Thyroid gland (tissue), 4 donors: Measurements from ENCODE around the gene MICAL3.

Experiments
- POLR2A ChIP-seq, 2 donors: fragments of 450-650 bp; IDR thresholded peaks; one replicate each; pipeline ENCODE4 v1.6.1; 2017; ENCODE audit warnings: antibody characterized with exemption in 2 of 2, mild to moderate bottlenecking in 2 of 2, moderate library complexity in 1 of 2
- TF ChIP-seq, protein P1 (sequence below), 6 experiments: fragments of 200-600 bp in 3 of 6; fragments of 450-650 bp in 3 of 6; sonication (generic) in 3 of 6; IDR thresholded peaks; one replicate each; pipeline ENCODE4 v1.5.1; 2016 to 2019; ENCODE audit warnings: antibody characterized with exemption in 6 of 6, mild to moderate bottlenecking in 2 of 6, inconsistent platforms in 1 of 6, moderate library complexity in 1 of 6

DNA sequence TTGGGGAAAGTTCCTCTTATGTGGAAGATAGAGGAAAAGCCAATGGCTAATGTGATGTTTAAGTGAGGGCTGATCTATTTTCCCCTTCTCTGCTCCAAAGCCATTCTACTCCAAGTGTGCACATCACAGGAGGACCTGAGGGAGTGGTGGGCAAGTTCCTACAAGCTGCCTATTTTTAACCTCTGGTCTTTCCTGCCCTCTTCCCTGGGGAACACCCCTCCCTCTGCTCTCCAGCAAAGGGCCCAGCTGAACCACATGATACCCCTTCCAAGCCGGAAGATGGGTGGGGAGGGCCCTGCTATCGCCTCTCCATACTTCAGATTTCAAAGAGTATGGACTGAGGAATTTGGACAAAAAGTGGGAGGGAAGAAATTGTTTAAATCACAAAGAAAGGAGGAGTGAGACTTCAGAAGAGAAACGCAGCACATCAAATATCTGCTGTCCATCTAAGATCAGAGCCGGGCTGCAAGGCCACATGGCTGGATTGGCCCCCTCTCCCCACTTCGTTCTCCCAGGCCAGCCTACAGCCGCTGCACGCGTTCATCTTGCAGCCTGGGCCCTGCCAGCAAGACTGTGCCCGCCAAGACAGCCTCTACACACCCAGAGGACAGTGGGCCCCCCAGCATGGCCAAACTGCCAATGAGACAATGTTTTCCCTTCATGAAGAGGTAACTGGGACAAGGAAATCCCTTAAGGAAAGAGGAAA is 77.5 kb downstream of the MICAL3 start:
- TF ChIP-seq, protein P1, sequence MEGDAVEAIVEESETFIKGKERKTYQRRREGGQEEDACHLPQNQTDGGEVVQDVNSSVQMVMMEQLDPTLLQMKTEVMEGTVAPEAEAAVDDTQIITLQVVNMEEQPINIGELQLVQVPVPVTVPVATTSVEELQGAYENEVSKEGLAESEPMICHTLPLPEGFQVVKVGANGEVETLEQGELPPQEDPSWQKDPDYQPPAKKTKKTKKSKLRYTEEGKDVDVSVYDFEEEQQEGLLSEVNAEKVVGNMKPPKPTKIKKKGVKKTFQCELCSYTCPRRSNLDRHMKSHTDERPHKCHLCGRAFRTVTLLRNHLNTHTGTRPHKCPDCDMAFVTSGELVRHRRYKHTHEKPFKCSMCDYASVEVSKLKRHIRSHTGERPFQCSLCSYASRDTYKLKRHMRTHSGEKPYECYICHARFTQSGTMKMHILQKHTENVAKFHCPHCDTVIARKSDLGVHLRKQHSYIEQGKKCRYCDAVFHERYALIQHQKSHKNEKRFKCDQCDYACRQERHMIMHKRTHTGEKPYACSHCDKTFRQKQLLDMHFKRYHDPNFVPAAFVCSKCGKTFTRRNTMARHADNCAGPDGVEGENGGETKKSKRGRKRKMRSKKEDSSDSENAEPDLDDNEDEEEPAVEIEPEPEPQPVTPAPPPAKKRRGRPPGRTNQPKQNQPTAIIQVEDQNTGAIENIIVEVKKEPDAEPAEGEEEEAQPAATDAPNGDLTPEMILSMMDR (IDR thresholded peaks at IDR 0.05): no peak
- no peak for TF ChIP-seq POLR2A (IDR thresholded peaks at IDR 0.05)
